HG02852 (cell line): ENCODE measurements around the gene TTLL7.
"Not testable (repeated sequence)": the region's sequence is repeated elsewhere in the genome, so short reads cannot be mapped to it uniquely, and the experiment has no call there.

Experiments
- ATAC-seq: cut with Tn5 transposase; IDR thresholded peaks from one replicate; pipeline ENCODE4 v1.9.1; 2021; ENCODE audit warnings: mild to moderate bottlenecking, moderate library complexity; ENCODE audit not compliant: unreplicated experiment

The TTLL7 gene

GRCh38 chr1:83996191-83996590 lies 2.7 kb downstream of the TTLL7 start:
- ATAC-seq, result no peak

- ATAC-seq, result no peak
These were observed 3.3 kb downstream of the TTLL7 start for GRCh38 chr1:83995649-83996048.

- ATAC-seq, result no peak
These were observed 4.8 kb downstream of the TTLL7 start for GRCh38 chr1:83994111-83994510.

GRCh38 chr1:83990734-83991133 lies 8.2 kb downstream of the TTLL7 start:
- no peak for ATAC-seq

GRCh38 chr1:83985048-83985447 lies 13.9 kb downstream of the TTLL7 start:
- ATAC-seq, result no peak

- ATAC-seq, result not testable (repeated sequence)
These were observed 15.0 kb downstream of the TTLL7 start for GRCh38 chr1:83983918-83984317.

GRCh38 chr1:83978056-83978455 lies 20.9 kb downstream of the TTLL7 start:
- ATAC-seq, result no peak

- ATAC-seq, result no peak
These were observed 22.0 kb downstream of the TTLL7 start for GRCh38 chr1:83976920-83977319.

- ATAC-seq, result no peak
These were observed 28.1 kb downstream of the TTLL7 start for GRCh38 chr1:83970802-83971201.

- no peak for ATAC-seq
These were observed 28.8 kb downstream of the TTLL7 start for GRCh38 chr1:83970114-83970513.

GRCh38 chr1:83967336-83967735 lies 31.6 kb downstream of the TTLL7 start:
- ATAC-seq, result no peak

- no peak for ATAC-seq
These were observed 34.8 kb downstream of the TTLL7 start for GRCh38 chr1:83964153-83964552.

GRCh38 chr1:83961571-83962295 lies 37.2 kb downstream of the TTLL7 start:
- ATAC-seq, result no peak

- no peak for ATAC-seq
These were observed 38.2 kb downstream of the TTLL7 start for GRCh38 chr1:83960669-83961277.

GRCh38 chr1:83959824-83960498 lies 39.0 kb downstream of the TTLL7 start:
- no peak for ATAC-seq

GRCh38 chr1:83958704-83959103 lies 40.2 kb downstream of the TTLL7 start:
- no peak for ATAC-seq

- ATAC-seq, result no peak
These were observed 44.6 kb downstream of the TTLL7 start for GRCh38 chr1:83954166-83954823.

- ATAC-seq, result no peak
These were observed 48.7 kb downstream of the TTLL7 start for GRCh38 chr1:83950106-83950661.

GRCh38 chr1:83942914-83943313 lies 56.0 kb downstream of the TTLL7 start:
- ATAC-seq, result no peak

GRCh38 chr1:83934550-83934949 lies 64.4 kb downstream of the TTLL7 start:
- ATAC-seq, result no peak

- no peak for ATAC-seq
These were observed 66.2 kb downstream of the TTLL7 start for GRCh38 chr1:83932693-83933092.
